GM12892 (cell line): Measurements from ENCODE around the gene MYOM1.
A peak's percentile ranks its signal among the peaks of the same experiment; 100 is the strongest.

Experiments
- POLR2A ChIP-seq: IDR thresholded peaks from 2 replicates; pipeline ENCODE4 v1.6.1; 2011; ENCODE audit warnings: low read depth, low read length, control low read depth
- POLR2AphosphoS5 ChIP-seq: IDR thresholded peaks from 2 replicates; pipeline ENCODE4 v1.6.1; 2011; ENCODE audit warnings: low read depth, low read length, control low read depth
- TAF1 ChIP-seq: IDR thresholded peaks from 2 replicates; pipeline ENCODE4 v1.6.1; 2011; ENCODE audit warnings: low read depth, mild to moderate bottlenecking, control low read depth, low read length, borderline replicate concordance

DNA sequence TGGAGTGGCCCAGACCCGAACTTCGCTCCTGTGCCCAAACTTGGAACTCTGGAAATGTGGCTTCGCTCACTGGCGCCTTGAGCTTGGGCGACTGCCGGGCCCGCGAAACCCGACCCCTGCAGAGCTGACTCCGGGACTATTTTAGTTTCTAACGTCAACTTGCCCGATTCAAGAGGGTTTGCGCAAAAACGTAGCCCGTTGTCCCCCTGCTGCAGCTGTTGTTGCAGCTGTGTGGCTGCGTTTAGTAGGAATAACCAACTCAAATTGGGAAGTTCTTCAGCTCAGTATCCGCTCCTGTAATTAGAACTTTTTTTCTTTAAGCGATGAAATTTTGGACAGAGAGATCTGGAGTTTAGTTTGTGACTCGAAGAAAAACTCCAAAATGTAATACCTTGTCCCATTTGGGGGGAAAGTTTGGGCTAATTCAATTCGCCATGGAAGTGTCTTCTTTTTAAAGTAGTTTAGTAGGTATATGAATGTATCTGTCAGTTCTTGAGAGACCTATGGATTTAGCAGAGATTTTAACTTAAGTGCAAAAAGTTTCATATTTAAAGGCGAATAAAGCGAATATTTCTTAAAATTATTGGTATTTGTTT lies 28.4 kb upstream of the MYOM1 start:
- TF ChIP-seq POLR2A (no peak), POLR2AphosphoS5 (peak; percentile 17), TAF1 (no peak)
